Measurements from ENCODE around the gene REXO5.
"Not testable (repeated sequence)": the region's sequence is repeated elsewhere in the genome, so short reads cannot be mapped to it uniquely, and the experiment has no call there.

REXO5 gene

GRCh38 chr16:20849589-20850390 lies 43.5 kb downstream of the REXO5 start:
- peak; percentile 44 for DNase-seq (ENCODE audit: low read depth)

GRCh38 chr16:20850981-20851380 lies 44.7 kb downstream of the REXO5 start:
- DNase-seq (ENCODE audit: low read depth), result no peak

GRCh38 chr16:20851601-20852000 lies 45.3 kb downstream of the REXO5 start:
- DNase-seq (ENCODE audit: low read depth), result no peak

GRCh38 chr16:20853143-20853542 lies 46.8 kb downstream of the REXO5 start:
- DNase-seq (ENCODE audit: low read depth), result no peak

- DNase-seq (ENCODE audit: low read depth), result no peak
These were observed 47.8 kb downstream of the REXO5 start for GRCh38 chr16:20853981-20854620.

GRCh38 chr16:20854963-20855362 lies 48.6 kb downstream of the REXO5 start:
- DNase-seq (ENCODE audit: low read depth), result no peak

GRCh38 chr16:20857281-20857680 lies 51.0 kb downstream of the REXO5 start:
- no peak for DNase-seq (ENCODE audit: low read depth)

GRCh38 chr16:20859229-20859628 lies 52.9 kb downstream of the REXO5 start:
- DNase-seq (ENCODE audit: low read depth), result no peak

- DNase-seq (ENCODE audit: low read depth), result no peak
These were observed 53.4 kb downstream of the REXO5 start for GRCh38 chr16:20859699-20860098.

GRCh38 chr16:20860361-20860760 lies 54.0 kb downstream of the REXO5 start:
- no peak for DNase-seq (ENCODE audit: low read depth)

- not testable (repeated sequence) for DNase-seq (ENCODE audit: low read depth)
These were observed 54.7 kb downstream of the REXO5 start for GRCh38 chr16:20860995-20861394.

- DNase-seq (ENCODE audit: low read depth), result no peak
These were observed 56.0 kb downstream of the REXO5 start for GRCh38 chr16:20862162-20862960.

GRCh38 chr16:20864376-20864775 lies 58.0 kb downstream of the REXO5 start:
- not testable (repeated sequence) for DNase-seq (ENCODE audit: low read depth)

- DNase-seq (ENCODE audit: low read depth), result no peak
These were observed 59.2 kb downstream of the REXO5 start for GRCh38 chr16:20865420-20866131.

GRCh38 chr16:20866145-20866772 lies 59.9 kb downstream of the REXO5 start:
- no peak for DNase-seq (ENCODE audit: low read depth)

- no peak for DNase-seq (ENCODE audit: low read depth)
These were observed 60.5 kb downstream of the REXO5 start for GRCh38 chr16:20866801-20867200.

GRCh38 chr16:20867585-20867984 lies 61.3 kb downstream of the REXO5 start:
- DNase-seq (ENCODE audit: low read depth), result no peak

GRCh38 chr16:20868890-20869289 lies 62.6 kb downstream of the REXO5 start:
- no peak for DNase-seq (ENCODE audit: low read depth)

GRCh38 chr16:20870122-20870820 lies 63.9 kb downstream of the REXO5 start:
- DNase-seq (ENCODE audit: low read depth), result no peak

- DNase-seq (ENCODE audit: low read depth), result no peak
These were observed 64.9 kb downstream of the REXO5 start for GRCh38 chr16:20871258-20871657.
